Measurements from ENCODE around the gene SATB2.

SATB2 gene

GRCh38 chr2:199404841-199405240 lies 52.9 kb downstream of the SATB2 start:
- no peak for DNase-seq

- no peak for DNase-seq
Observed at GRCh38 chr2:199395311-199395710, 62.4 kb downstream of the SATB2 start.

GRCh38 chr2:199392363-199392762 lies 65.4 kb downstream of the SATB2 start:
- no peak for DNase-seq

- DNase-seq, result no peak
Observed at GRCh38 chr2:199388728-199389268, 68.9 kb downstream of the SATB2 start.

DNA sequence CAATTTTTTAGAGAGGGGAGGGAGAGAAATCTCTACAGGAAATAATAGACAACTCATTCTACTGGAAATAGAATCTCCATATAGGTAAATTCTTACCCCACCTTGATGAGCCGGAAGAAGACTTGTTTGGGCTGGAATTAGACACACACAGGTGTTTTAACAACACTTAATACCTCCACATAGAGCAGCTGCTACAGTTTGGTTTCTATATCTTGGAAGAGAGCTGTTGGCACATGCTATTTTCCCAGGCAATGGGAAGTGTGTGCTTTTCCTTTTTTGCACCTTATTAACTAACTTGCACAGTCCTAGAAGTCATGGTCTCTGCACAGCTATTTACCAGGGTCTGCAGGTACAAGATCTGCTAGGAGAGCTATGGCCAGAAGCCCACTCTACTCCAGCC lies 73.7 kb downstream of the SATB2 start:
- no peak for DNase-seq

- no peak for DNase-seq
Observed at GRCh38 chr2:199383021-199383420, 74.7 kb downstream of the SATB2 start.

DNA sequence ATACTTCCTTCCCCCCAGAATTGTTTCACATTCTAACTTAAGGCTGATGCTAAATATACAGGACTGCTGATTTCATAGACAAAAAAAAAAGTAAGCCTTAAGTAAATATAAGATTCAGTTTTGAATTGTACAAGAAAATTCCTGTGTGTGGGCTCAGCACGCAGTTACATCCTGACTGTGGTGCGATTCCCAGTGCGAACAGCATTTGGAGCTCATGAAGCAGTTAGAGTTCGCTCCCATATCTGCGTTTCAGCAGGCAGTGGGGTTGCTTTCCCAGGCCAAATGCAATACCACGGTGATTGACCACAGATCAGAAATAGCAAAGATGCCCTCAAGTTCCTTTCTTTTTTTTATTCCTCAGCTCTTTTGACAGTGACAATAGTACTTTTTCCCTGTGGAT lies 75.6 kb downstream of the SATB2 start:
- no peak for DNase-seq

GRCh38 chr2:199381531-199381930 lies 76.2 kb downstream of the SATB2 start:
- DNase-seq, result no peak

DNA sequence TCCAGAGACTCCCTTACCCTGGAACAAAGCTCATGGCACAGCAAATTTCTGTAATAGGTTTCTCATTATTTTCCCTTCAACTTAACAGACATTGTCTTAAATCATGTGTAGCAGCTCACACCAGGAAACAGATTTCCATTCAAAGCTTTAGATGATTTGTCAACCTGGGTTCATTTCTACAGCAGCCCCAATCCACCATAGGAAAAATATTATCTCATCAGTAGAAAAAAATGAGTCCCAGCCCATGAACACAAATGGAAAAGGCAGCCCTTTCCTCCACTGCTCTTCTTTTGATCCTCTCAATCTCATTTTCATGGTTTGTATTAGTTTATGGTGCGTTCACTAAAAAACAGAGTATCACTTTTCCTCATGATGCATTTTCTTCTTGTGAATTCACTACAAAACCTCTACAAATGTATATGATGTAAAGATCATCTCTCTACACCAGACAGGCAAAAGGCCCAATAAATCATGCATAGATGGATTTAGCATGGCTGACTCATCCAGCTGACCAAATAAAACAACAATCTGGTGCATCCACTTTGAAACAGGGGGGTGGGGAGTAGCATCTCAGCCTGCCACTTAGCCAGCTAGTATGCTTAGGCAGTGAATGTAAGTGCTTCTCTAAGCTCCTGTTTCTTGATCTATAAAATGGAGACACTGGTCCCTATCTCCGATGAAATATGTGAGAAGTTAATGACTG lies 78.6 kb downstream of the SATB2 start:
- DNase-seq, result no peak

- no peak for DNase-seq
Observed at GRCh38 chr2:199370150-199370780, 87.5 kb downstream of the SATB2 start.

DNA sequence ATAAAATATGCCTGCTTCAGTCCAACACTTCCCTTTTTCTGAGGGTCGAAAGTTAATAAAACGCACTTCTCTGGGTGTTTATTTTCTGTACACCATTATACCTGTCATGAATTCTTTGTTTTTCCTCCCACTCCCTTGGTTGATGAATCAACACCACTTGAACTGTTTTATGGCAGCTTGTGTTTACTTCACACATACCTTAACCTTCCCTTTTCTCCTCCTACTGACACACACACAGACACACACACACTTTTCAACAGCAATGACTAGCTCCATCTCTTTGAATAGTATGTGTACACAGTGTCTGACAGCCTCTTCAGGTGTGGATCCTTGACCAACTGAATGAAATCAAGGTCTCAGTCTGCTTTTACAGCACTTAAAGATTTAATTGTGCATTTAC lies 91.3 kb downstream of the SATB2 start:
- DNase-seq, result no peak

- no peak for DNase-seq
Observed at GRCh38 chr2:199364153-199364552, 93.6 kb downstream of the SATB2 start.

GRCh38 chr2:199356412-199356811 lies 101.3 kb downstream of the SATB2 start:
- no peak for DNase-seq

DNA sequence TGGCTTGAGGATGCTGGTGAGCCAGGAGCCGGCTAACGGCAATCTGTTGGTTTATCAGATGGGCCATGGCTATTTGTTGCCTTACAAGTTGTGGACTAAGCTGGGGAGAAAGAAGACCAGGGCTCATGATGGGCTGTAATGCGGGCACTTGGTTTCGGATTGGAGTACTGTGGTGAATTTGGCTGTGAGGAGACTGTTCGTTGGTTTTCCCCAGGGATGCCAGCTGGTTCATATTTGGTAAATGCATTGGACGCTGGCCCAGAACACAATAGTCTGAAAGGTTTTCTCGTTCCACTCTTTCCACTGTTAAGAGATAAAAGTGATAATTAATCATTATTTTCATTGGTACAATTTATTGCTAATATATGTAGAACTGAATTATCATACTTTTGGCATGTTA lies 108.9 kb downstream of the SATB2 start:
- no peak for DNase-seq

GRCh38 chr2:199344012-199344411 lies 113.7 kb downstream of the SATB2 start:
- no peak for DNase-seq

- no peak for DNase-seq
Observed at GRCh38 chr2:199342334-199342733, 115.4 kb downstream of the SATB2 start.

DNA sequence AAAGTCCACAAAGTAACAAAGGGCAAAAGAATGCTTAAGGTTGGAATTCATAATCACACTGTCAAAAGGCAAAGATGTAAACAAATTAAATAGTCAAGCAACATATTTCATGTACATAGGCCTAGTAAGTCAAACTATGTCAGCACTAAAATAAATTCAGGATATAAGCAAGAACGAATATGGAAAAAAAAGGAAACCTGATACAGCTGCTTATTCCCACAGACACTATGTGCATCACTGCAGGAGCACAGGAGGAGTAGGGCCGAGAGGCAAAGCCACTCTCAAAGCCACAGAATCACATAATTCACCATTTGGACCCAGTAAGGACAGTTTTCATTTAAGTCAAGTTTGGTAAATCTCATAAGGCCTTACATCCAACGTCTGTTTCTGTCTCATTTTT lies 116.6 kb downstream of the SATB2 start:
- DNase-seq, result no peak

DNA sequence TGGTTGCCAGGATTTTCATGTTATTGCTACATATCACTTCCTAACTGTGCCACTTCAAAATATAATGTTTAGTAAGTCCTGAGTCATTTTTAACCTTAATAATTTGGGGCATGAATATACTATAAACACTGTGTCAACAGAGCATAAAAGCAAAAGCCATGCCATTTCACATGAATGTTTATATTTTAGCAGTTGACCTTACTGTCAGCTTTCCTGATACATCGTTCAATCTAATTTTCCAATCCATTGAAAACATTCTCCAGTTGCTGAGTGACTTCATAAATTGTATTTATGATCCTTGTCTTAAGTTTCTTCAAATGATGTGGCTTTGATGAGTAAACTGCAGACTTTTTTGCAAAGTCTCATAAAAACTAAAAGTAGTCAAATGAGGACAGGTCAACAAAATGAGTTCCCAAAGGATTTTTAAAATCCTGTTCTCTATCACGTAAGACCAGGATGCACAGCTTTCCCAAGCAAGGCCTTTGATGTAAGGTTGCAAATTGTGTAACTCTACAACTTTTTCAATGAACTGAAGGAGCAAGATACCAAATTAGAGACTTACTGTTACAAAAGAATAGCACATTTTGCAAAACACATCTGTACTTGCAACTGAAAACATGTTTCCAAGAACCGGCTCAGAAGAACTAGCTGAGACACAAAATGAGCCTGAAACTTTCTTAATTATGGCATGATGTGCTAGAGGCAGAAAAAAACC lies 117.7 kb downstream of the SATB2 start:
- DNase-seq, result no peak

DNA sequence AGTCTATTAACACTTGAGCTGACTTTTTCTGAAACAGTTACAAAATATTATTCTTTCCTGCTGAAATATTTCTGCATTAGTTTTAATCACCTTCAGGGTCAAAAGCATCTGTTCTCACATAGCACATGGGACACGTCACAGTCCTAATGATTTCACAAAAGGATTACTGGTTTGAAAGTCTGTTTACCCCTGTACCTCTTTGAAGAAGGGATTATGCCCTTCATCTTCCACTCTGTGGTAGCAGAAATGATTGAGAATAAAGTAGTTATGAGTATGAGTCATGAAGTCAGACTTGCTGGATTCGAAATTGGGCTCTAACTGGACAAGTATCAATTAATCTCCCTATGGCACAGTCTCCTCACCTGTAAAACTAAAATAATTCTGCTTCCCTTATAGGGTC lies 121.2 kb downstream of the SATB2 start:
- no peak for DNase-seq

DNA sequence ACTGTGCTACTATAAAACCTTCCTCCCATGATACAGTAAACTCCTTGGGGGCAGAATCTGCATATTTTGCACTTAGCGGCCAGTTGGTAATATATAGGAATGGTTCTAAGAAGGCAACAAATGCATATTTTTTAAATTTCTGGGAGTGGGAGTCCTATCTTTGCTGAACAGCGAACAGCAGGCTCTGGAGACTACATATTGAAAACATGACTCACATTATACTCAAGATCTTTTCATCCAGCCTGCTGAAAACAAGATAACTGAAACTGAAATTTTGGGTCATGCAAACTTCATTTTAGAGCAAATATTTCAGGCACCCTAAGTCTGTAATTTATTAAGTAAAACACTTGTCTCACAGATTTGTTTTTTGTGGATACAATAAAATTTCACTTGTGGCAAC lies 122.2 kb downstream of the SATB2 start:
- DNase-seq, result no peak

DNA sequence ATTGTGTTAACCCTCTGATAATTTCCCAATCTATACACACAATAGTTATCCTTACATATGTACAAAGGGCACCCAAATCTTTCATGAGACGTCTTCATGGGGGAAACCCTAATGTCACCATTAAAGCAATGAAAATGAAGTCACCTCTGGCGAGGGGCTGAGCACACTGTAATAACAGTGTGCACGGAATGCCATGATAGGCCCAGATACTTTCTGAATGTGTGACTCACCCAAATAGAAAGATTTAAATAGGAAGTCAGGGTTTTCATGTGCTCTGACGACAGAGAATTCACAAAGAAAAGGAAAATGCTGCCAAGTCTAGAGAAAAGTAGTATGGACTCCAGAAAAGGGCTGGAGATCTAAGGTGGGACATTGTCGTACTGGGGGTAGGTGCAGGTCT lies 128.3 kb downstream of the SATB2 start:
- no peak for DNase-seq

DNA sequence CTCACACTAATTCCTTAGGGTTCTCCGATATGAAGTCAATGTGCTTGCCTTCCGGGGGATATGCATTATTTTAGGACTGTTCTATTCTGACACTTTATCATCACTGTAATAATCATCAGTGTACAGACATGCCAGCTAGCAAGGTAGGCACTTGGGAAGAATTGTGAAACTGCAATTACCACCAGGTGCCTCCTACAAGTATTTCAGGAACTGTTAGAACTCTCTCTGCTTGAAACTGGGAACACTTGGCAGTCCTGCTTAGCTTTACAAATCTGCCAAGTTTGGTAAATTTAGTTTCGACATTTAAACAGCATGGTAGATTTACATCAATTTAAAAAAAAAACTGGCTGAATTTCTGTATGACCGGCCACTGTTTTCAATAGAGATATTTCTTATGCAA lies 128.7 kb downstream of the SATB2 start:
- no peak for DNase-seq

GRCh38 chr2:199325881-199326280 lies 131.9 kb downstream of the SATB2 start:
- no peak for DNase-seq

DNA sequence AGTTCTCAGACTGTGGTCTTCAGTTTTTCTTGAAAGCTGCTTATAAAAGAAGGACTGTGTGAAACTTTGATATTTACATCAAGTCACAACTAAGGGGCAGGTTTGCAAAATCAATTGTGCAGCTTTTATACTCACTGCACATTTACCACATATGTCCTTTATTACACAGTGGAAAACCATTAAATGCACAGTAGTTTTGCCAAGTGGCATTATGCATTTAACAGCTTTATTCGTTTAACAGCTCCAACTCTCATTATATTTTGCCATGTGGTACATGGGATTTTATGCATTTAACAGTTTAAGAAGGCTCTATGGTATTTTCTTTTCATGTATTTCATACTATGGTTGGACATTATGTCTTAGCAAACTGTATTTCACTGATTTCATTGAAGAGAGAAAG lies 135.6 kb downstream of the SATB2 start:
- DNase-seq, result no peak
